Ishikawa (cell line): ENCODE data around the gene LRRC56.
A peak's percentile ranks its signal among the peaks of the same experiment; 100 is the strongest.

ENCODE experiments used
- EGR1 ChIP-seq: IDR thresholded peaks from 2 replicates; pipeline ENCODE4 v1.6.1; 2012
- EP300 ChIP-seq: IDR thresholded peaks from 2 replicates; pipeline ENCODE4 v1.6.1; 2012; ENCODE audit warnings: borderline replicate concordance
- NFIC ChIP-seq: IDR thresholded peaks from 2 replicates; pipeline ENCODE4 v1.6.1; 2012
- TAF1 ChIP-seq: IDR thresholded peaks from 2 replicates; pipeline ENCODE4 v1.6.1; 2012; ENCODE audit warnings: low read depth, mild to moderate bottlenecking
- TCF12 ChIP-seq: IDR thresholded peaks from 2 replicates; pipeline ENCODE4 v1.6.1; 2012; ENCODE audit warnings: low read depth
- TEAD4 ChIP-seq: IDR thresholded peaks from 2 replicates; pipeline ENCODE4 v1.6.1; 2012
- TF ChIP-seq, protein P1 (sequence below): IDR thresholded peaks from 2 replicates; pipeline ENCODE4 v1.6.1; 2012; ENCODE audit warnings: low read depth, mild to moderate bottlenecking
- TF ChIP-seq, protein P2 (sequence below): IDR thresholded peaks from 2 replicates; pipeline ENCODE4 v1.6.1; 2012

DNA sequence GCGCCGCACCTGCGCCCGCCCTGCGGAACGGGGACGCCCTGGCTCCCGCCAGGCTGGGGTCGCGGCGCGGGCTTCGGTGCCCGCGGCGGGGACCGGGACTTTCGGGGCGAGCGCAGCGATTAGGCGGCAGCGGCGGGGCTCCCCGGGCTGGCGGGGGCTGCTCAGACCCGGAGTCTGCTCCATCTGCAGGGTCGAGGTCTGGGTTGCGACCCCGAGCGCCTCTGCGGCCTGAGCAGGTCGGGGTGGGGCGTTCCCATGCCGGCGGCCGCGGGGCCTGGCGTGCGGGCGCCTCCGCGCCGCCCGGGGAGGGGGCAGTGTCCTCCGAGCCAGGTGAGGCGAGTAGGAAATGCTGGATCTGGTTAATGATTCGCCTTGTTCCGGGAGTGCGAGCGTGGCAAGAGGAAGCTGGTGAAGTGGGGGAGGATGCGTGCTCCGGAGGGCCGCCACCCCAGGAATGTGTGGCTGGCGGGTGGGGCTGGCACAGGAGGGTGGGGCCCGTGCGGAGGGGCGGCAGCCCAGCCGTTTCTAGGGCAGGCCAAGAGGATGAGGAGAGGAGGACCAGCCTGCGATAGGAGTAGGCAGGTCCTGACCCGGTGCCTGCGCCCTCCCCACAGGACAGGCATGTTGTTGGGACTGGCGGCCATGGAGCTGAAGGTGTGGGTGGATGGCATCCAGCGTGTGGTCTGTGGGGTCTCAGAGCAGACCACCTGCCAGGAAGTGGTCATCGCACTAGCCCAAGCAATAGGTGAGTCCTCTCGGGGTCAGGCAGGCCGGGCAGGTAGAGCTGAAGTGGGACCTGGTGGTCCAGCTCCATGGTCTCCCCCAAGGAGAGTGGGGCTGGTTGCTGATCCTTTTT is 24.0 kb downstream of the LRRC56 start:
- peak; percentile 73 for TF ChIP-seq TEAD4
- TF ChIP-seq TAF1, result 0 out of 2 replicates have a peak, but pooled peaks have one; percentile 18
- TF ChIP-seq, protein P1, sequence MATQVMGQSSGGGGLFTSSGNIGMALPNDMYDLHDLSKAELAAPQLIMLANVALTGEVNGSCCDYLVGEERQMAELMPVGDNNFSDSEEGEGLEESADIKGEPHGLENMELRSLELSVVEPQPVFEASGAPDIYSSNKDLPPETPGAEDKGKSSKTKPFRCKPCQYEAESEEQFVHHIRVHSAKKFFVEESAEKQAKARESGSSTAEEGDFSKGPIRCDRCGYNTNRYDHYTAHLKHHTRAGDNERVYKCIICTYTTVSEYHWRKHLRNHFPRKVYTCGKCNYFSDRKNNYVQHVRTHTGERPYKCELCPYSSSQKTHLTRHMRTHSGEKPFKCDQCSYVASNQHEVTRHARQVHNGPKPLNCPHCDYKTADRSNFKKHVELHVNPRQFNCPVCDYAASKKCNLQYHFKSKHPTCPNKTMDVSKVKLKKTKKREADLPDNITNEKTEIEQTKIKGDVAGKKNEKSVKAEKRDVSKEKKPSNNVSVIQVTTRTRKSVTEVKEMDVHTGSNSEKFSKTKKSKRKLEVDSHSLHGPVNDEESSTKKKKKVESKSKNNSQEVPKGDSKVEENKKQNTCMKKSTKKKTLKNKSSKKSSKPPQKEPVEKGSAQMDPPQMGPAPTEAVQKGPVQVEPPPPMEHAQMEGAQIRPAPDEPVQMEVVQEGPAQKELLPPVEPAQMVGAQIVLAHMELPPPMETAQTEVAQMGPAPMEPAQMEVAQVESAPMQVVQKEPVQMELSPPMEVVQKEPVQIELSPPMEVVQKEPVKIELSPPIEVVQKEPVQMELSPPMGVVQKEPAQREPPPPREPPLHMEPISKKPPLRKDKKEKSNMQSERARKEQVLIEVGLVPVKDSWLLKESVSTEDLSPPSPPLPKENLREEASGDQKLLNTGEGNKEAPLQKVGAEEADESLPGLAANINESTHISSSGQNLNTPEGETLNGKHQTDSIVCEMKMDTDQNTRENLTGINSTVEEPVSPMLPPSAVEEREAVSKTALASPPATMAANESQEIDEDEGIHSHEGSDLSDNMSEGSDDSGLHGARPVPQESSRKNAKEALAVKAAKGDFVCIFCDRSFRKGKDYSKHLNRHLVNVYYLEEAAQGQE, result no peak
- TF ChIP-seq, protein P2, sequence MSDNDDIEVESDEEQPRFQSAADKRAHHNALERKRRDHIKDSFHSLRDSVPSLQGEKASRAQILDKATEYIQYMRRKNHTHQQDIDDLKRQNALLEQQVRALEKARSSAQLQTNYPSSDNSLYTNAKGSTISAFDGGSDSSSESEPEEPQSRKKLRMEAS, result peak; percentile 47; the same call in 1 of the 2 replicates
- no peak for TF ChIP-seq TCF12
- no peak for TF ChIP-seq EP300
- TF ChIP-seq NFIC, result no peak
- no peak for TF ChIP-seq EGR1
